NCI-H82 (cell line): ENCODE measurements around the gene AQP7.
"Not testable (repeated sequence)": the region's sequence is repeated elsewhere in the genome, so short reads cannot be mapped to it uniquely, and the experiment has no call there.

Experiments
- DNase-seq: peaks from one replicate; lab custom pipeline; 2025; lab: John Stamatoyannopoulos, UW

Gene AQP7

DNA sequence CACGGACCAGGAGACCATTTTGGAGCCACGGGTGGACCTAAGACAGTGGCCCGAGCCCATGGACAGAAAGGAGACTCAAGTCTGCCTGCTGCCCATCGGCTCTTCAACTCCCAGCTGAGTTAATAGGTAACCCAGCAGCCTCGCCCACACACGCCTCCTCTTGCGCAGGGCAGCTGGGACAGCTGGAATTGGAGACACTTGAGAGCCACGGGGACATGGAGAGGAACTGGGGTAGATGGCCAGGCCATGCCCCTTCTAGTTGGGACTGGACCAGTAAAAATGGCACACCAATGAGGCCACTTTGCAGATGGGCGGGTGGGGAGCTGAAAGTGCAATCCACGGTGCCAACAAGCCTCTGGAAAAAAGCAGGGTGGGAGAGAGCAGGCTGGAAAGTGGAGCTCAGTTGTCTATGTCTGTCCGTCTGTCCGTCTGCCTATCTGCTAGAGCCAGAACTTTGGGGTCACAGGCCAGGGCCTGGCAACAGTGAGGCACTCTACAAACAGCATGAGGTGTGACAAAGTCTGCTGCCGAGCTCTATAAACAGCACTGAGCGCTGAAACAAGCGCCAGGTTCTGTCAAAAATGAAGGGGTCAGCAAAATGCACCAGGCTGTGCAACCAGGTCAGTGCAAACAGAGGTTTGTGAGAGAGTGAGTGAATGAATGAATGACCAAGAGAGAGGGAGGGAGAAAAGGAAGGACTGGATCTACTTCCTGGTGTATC is 7.0 kb downstream of the AQP7 start:
- DNase-seq = not testable (repeated sequence)

DNA sequence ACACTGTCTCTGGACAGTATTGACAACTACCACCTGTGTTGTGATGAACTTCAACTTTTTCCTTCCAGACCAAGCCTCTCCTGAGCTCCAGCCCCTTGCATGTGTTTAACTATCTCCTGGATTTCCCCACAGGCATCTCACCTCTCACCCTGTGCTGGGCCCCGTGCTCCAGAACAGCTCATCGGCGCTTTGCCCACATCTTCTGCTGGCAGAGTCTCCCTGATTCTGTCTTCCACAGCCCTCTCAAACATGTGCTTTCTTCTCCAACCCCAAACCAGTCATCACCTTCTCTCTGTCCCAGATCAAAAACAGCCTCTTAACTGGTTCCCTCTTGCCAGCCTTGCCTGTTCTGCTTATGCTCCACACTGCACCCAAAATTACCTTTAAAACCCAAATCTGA is 8.4 kb downstream of the AQP7 start:
- DNase-seq = not testable (repeated sequence)

DNA sequence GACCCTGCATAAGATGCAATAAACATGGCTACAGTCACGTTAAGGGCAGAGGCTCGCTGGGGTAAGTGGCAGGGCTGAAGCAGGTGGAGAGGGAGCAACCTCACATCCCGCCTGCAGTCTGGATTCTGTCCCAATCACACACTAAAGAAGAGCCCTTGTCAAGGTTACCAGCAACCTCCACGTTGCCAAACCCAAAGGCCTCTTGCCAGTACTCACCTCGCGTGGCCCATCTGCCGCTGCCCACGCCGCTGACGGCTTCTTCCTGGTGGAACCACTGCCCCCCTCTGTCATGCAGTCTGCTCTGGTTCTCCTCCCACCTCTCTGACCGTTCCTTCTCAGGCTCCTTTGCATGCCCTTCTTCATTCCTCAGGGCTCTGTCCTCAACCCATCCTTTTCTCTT is 8.8 kb downstream of the AQP7 start:
- DNase-seq = no peak

DNA sequence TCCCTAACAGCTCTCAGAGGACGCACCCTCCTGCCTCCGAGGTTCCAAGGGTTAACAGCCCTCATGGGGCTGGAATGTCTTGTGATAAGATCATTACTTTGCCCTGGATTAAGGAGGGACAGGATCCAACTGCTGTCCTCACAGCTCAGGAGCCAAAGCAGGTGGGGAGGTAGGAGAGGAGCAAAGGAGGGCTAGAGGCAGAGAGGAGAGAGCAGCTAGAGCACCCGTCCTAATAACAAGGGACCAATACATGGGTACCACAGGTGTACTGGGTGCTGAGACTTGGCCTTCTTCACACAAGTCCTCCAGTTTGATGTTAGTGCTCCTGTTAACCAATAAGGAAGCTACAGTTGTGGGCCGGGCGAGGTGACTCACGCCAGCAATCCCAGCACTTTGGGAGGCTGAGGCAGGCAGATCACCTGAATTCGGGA is 9.8 kb downstream of the AQP7 start:
- peak; percentile 64 for DNase-seq

DNA sequence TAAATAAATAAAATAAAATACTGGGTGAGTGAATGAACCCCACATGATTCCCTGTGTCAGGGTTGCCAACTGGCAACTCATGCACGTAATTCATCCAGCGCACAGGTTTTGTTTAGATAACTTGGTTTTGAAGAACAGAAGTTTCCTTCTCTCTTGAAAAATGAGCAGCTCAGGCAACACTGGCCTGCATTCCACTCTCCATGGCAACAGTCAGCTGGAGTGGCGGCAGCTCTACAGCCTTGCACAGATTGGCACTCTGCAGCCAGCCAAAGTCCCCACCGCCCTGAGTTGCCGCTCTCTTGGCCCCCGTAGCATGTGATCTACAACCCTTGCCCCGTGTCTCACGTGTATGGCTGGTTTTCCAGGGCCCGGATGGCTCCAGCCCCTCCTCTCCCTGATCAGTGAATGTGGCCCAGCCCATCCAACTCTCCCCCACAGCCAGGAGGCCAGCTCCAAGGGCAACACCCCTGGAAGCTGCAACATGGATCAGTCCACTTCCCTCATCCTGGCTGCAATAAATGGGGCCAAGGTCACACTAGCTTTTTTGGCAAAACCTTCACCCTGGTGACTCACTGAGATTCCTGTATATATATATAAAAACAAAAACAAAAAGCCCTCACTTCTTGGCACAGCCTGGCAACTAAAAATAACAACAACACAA is 11.1 kb downstream of the AQP7 start:
- DNase-seq = peak; percentile 65

DNA sequence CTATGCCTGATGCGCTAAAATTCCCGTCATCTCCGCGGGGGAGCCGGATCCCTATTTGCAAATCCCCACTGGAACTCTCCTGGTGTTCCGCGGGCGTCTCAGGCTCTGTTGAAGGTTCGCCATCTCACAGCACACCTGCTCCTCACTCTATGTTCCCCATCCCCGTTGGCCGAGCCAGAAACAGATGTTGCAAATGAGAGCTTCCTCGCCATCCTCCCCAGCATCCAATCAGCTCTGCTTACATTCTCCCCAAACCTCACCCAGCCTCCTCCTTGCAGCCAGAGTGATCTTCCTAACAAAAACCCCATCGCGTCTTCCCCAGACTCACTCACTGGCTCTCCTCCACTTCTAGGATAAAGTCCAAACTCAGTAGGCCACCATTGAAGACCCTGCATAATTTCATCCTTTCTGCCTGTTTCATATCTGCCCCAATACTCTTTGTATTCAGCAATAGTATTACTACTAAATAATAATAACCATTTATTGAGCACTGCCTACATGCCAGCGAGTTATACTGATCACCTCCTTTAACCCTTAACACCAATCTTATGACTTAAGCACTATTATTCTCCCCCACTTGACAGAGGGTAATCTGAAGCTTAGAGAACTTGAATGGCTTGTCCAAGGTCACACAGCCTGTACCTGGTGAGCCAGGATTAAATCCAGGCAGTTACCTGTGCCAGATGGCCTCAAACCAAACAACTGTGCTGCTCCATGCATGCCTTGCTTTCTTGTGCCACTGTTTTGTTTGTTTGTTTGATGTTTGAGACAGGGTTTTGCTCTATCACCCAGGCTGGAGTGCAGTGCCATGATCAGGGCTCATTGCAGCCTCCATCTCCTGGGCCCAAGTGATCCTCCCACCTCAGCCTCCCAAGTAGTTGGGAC is 14.0 kb downstream of the AQP7 start:
- DNase-seq = peak; percentile 13

DNA sequence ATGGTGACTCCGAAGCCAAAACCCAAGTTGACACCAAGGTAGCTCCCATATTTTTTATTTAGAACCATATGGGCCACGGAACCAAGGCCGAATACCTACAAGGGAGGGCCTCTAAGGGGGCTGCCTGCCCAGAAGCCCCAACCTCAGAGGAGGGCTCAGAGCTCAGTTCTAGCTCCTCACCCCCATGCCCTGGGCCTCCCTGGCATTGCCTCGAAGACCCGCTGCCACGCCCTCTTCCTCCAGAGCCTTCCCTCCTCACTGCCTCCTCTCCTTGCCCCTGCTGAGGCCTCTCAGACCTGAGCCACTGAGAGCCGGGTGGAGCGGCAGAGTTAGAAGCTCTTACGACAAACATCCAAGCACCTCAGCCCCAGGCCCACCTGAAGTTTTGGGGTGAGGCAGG is 15.4 kb downstream of the AQP7 start:
- not testable (repeated sequence) for DNase-seq

DNA sequence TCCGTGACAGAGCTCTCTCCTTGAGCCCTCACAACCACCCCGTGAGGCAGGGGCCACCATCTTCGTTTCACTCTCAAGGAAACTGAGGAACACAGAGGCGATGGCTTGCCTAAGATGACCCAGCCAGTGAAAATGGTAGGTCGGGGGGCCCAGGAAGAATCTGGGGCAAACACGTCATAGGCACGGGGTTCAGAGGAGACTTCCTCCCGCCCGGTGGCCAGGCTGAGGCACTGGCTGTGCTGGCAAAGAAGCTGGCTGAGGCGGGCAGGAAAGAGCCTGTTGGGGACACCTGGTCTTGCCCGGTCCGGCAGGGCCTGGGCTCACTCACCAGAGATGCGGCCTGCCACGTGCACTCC is 15.7 kb downstream of the AQP7 start:
- not testable (repeated sequence) for DNase-seq

DNA sequence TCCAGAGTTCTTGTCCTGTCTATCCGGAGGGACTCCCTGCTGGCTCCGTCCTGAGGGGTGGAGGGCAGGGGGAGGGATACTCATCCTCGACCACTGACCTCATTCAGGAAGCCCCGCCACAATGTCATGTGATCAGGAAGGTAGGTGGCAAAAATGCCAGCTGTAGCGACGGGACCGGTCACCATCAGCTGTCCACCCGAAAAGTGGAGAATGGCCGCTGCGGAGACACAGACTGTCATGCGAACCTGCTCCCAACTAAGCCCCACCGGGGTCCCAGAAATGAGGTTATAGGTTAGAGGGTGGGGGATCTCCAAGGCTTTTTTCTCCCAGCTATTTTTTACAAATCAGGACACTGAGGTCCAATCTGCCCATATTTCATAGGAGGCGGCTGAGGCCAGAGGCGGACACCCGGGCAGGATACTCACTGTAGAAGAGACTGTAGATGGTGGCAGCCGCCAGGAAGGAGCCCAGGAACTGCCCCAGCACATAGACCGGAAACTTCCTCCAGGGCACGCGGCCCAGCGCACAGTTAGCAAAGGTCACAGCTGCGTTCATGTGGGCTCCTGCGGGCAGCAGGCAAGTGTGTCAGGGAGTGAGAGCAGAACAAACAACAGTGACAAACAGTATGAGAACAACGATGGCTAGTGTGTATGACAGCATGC is 16.3 kb downstream of the AQP7 start:
- not testable (repeated sequence) for DNase-seq

DNA sequence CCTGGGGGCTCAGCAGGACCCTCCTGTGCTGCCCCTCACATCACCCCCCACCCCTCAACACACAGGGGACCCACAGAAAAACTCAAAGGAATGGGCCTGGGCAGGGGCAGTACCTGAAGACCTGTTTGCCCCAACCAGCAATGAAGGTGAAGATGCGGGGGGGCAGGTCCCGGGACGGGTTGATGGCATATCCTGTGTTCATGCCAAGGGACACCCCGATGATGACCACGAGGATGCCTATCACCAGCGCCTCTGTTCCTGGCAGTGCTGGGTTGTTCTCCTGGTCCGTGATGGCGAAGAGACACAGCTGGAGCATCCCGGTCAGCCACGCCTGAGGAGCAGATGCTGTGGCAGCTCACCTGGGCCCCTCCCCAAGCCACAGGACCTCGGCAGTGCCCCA is 16.8 kb downstream of the AQP7 start:
- not testable (repeated sequence) for DNase-seq

DNA sequence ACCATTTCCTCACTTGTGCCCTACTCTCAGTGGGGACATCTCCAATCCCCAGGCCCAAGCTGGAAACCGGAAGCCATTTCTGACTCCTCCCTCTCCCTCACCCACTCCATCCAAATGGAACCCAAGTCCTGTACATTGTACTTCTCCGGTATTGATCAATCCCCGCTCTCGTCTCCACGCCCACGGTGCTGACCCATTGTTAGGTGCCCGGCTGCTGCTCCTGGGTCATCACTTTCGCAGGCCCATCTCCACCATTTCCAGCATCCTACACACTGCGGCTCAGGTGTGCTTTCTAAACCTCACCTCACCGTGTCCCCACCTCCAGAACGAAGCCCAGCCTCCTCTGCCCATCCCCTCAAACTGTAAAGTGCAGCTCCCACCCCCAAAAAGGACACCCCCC is 19.0 kb downstream of the AQP7 start:
- DNase-seq = not testable (repeated sequence)

DNA sequence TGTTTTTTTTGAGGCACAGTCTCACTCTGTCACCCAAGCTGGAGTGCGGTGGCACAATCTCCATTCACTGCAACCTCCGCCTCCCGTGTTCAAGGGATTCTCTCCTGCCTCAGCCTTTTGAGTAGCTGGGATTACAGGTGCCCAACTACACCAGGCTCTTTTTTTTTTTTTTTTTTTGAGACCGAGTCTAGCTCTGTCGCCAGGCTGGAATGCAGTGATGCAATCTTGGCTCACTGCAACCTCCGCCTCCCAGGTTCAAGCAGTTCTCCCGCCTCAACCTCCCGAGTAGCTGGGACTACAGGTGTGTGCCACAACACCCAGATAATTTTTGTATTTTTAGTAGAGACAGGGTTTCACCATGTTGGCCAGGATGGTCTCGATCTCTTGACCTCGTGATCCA is 20.0 kb downstream of the AQP7 start:
- DNase-seq = not testable (repeated sequence)

DNA sequence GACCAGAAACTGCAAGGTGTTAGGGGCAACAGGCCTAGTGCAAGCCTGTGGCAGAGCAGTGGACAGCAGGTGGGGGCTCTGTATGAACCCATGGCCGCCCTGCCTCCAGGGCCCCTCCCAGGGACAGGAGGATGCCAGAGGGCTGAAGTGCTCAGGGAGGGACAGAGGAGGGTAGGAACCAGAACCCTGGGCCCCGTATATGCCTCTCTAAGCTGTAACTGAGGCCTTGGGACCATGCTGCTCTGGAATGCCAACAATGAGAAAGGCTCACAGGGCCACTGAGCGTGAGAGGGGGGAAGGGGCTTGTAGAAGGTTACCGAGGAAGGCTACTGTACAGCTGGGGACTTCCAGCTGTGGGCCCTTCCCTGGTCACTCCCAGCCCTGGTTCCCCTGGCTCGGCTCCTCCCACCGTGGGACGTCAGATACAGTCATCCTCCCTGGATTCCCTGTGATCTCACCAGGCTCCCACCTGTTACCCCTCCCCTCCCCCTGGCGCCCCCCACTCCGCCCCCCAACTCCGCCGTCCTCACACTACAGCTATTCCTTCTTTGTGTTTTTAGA is 21.1 kb downstream of the AQP7 start:
- DNase-seq = no peak

DNA sequence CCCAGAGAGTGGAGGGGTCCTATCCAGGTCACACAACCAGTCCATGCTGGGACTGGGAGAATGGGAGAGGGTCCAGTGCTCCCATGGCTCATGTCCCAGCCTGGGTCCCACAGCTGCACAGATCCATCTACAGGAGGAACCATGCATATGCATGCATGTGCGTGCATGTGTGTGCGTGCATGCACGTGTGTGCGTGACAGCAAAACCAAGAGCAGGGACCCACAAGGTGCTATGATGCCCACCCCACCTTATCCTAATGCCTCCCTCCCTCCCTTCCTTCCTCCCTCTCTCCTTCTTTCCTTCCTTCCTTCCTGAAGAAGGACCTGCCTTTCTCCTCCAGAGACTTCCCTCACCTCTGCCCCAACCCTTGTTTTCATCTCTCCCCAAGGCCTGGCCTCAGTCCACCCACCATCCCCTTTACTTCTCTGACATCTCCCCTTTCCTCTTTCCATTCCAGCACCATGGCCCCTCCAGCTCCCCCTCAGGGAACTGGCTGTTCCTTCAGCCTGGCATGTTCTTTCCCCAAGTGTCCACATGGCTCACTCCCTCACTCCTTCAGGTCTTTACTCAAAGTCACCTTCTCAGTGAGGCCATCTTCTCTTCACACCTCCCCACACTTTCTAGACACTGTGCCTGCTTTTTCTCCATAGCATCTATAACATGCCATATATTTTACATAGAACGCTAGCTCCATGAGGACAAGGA is 21.8 kb downstream of the AQP7 start:
- DNase-seq = no peak

DNA sequence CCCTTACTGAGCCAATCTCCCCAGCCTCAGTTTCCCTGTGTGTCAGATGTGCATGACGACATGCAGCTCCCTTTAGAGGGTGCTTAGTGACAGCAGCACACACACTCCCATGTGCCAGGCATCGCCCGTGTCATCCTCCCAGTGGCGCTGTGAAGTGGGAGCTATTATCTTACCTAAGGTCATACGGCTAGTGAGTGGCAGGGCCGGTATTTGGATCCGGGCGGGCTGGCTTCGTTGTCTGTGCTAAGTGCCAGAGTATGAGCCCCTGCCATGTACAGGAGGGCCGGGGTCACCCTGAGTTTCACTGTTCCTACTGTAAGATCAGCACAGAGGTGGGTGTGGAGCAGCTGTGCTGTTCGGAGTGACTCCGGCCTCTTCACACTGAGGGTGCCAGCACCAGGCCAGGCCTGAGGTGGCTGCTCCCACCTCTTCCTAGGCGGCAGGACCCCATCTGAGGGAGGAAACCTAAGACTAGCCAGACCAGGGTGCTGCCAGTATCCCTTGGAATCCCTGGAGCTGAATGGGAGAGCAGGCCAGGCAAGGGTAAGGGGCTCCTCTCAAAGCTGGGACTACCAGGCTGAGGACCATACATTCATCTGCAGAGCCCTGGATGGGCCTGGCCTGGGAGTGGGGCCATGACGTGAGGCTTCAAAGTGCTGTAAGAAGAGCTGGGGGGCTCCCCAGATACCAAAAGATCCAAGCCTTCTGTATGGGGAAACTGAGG is 22.5 kb downstream of the AQP7 start:
- DNase-seq = no peak

DNA sequence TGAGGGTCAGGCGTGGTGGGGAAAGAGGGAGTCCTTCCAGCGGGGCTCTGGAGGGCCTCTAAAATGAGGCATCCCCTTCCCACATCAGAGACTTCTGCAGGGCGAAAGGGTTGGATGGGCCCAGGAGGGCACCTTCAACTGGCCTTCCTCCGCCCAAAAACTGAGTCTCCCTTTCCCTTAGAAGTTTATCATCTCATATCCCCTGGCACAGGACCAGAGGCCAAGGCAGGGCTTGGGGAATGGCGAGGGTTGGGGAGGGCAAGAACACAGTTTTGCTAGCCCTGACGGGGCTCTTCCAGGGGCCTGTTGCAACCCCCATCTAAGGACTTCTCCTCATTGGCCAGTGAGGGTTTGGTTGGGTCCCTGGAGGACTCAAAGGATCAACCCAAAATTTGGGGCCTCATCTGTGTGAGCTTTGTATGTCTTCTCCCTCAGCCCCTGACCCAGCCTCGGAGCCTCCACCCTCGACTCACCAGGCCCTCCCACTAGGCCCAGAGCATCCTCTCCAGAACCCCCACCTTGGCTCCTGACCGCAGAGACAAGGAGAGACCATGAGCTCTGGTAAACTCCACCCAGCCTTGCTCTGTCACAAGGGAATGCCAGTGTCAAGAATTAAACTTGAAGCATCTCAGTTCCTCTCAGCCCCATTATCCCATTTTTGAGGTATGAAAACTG is 24.1 kb downstream of the AQP7 start:
- DNase-seq = no peak

DNA sequence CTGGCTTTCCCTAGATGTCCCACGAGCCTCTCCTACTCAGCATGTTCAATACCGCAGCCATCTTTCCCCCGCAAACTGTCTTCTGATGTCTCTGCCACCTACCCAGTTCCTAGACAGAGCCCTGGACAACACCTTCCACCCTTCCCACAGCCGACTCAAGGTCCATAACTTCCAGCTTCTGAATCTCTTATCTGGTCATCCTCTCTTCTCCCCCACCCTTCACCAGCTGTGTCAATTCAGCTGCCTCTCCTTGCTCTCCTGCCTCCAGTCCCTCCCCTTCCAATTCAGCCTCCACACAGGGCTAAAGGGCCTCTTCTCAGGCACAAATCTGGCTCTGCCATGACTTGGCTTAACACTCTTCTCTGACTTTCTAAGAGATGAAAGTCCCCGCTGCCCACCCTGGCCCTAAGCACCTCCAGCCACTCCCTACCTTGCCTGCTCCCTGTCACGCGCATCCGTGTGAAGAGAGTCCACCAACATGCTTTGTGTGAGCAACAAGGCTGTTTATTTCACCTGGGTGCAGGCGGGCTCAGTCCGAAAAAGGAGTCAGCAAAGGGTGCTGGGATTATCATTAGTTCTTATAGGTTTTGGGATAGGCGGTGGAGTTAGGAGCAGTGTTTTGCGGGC is 25.2 kb downstream of the AQP7 start:
- no peak for DNase-seq

DNA sequence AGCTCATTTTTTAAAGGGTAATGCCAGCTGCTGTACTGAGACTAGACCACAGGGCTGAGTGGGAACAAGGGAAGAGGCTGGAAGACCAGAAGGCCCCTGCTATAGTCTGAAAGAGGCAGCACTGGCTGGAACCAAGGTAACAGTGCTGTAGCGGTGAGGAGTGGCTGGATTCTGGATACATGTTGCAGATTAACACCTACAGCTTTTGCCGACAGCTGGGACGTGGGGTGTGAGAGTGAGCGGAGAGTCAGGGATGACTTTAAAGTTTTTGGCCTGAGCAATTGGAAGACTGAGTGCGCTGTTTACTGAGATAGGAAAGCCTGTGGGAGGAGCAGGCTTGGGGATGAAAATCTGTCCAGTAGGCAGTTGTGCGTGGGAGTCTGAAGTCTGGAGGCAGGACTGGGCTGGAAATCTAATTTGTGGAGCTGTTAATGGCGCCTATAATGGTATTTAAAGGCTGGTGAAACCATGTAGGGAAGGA is 26.5 kb downstream of the AQP7 start:
- DNase-seq = peak; percentile 53

DNA sequence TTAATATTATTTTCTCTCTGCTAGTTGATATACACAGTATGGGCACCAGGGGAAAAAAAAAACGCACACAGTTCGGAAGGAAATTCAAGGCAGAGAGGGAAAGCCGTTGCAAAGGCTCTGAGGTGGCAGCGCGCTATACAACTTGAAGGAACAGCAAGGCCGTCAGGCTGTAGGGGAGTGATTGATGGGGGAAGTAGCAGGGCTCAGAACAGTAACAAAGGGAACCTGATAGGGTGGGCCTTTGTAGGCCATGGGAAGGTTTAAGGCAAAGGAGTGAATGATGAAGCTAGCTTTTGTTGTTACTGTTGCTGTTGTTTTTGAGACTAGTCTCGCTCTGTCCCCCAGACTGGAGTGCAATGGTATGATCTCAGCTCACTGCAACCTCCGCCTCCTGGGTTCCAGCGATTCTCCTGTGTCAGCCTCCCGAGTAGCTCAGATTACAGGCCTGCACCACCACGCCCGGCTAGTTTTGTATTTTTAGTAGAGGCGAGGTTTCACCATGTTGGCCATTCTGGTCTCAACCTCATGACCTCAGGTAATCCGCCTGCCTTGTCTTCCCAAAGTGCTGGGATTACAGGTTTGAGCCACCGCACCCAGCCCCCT is 27.0 kb downstream of the AQP7 start:
- peak; percentile 70 for DNase-seq
